Superior temporal gyrus (tissue), 1 donor: ENCODE data around the gene TNFRSF14.

Experiments
- DNase-seq: peaks from one replicate; pipeline ENCODE4 v3.0.0-alpha.2; 2016; ENCODE audit errors: extremely low spot score

Gene TNFRSF14

DNA sequence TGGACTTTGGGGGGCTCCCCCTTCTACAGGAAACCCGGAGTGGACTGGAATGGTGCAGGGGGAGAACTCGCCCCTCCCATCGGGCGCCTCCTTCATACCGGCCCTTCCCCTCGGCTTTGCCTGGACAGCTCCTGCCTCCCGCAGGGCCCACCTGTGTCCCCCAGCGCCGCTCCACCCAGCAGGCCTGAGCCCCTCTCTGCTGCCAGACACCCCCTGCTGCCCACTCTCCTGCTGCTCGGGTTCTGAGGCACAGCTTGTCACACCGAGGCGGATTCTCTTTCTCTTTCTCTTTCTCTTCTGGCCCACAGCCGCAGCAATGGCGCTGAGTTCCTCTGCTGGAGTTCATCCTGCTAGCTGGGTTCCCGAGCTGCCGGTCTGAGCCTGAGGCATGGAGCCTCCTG, at the start of gene TNFRSF14:
TSS of gene TNFRSF14 (plus strand) at position 95 of the 401 bp plus-strand sequence. CDS start at position 389, 294 bp downstream.
- no peak for DNase-seq

GRCh38 chr1:2506901-2507565, 49.1 kb upstream of the TNFRSF14 start:
- DNase-seq: no peak

DNA sequence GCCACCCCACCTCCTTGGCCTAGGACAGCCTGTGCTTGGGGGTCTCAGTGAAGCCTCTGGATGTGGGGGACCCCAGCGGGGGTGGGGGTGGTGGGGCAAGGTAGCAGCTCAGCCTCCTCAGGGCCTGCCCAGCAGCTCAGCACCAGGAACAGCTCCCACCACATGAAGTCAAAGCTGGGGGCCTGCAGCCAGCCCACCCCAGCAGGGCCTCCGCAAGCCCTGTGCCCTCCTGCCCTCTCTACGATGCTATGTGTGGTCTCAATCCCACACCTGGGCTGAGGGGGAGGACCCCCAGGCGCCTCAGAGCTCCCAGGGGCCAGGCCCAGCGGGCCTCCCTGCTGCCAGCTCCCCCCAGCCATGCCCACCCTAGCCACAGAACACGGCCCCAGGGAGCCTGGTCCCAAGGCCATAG, 48.4 kb upstream of the TNFRSF14 start:
- no peak for DNase-seq

DNA sequence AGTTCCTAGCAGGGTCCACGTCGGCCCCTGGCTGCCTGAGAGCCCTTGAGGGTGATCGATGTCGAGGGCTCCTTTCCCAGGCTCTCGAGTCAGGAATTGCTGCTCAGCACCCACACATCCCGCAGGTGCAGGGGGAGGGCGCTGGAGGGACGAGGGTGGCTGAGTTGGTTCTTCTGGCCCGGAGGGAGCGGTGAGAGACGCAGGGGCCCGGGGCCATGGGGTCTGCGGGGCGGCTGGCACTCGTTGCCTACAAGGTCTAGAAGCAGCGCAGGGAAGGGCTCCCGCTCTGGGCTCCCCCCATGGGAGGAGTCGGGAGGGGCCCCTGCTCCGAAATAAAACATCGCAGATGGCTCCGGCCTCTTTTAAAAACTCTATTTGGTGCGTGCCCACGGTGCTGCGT, 48.0 kb upstream of the TNFRSF14 start:
- DNase-seq: no peak

GRCh38 chr1:2508751-2509150, 47.4 kb upstream of the TNFRSF14 start:
- DNase-seq: no peak

DNA sequence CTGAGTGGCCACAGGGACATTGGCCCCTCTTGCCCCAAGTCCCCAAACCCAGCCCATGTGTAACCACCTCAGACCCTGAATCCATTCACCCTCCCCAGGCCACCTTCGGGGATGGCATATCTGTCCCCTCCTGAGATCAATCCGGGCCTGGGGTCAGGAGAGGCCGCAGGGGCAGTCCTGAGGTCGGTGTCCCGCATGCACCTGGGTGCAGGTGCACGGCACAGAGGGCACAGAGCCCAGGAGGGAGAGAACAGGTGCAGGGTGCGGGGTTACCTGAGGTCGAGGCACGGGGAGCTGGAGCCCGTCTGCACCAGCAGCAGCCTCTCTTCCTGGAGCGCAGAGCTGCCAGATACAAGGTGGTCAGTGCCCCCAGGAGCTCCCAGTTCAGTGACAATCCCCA, 46.6 kb upstream of the TNFRSF14 start:
- no peak for DNase-seq

DNA sequence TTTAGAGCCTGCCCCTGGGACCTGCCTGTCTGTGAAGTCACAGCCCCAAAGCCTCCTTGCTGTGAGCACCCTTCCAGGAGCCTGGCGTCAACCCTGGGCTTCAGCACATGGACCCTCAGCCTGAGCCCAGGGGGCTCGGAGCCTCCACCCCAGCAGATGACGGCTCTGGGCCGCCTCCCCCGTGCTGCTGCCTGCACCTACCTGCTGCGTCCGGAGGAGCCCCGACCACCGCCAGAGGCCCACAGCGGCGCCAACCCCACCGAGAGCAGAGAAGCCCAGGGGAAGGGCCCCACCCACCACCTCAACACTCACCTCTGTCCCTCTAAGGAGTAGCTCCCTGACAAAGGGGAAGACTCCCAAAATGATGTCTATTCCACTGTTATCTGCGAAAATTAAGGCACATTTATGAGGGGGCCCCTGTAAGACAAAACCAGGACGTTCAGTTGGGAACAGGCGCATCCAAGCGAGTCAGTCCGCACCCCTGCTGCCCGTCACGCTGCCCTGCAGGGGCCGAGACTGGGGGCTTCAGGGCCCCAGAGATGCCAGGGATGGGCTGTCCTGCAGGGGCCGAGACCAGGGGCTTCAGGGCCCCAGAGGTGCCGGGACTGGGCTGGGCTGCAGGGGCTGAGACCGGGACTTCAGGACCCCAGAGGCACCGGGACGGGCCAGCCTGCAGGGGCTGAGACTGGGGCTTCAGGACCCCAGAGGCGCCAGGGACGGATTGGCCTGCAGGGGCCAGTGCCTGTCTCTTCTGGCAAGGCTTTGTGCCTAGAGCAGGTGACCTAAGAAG, 45.6 kb upstream of the TNFRSF14 start:
- DNase-seq: no peak

- no peak for DNase-seq
Measured at GRCh38 chr1:2512862-2513421, 43.2 kb upstream of the TNFRSF14 start.

DNA sequence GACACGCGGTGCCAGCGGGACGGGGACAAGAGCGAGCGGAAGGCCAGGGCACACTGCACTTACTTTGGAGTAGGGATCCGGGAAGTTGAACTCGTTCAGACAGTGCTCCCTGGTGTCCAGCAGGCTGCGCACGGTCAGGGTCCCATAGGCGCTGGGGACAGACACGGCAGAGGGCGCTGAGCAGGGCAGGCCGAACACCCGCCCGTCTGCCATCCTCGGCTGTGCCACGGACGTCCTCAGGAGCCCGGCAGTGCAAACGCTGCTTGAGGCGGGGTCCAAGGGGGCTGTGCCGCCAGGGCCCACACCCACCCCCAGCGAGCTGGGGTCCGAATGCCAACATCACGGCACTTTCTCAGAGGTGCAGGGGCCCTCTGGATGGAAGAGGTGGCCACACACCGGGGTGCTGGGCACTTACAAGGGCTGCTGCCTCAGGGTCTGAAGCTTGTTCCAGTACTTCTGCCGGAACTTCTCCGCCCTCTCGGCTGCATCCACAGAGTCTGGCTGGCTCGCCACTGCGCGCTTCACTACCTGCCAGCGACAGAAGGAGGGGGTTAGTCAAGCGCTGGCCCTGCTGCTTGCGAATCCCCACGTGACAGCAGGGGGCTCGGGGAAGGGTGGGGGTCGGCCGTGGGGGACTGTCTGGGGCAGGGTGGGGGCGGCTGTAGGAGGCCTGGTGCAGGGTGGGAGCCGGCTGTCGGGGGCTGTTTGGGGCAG, 42.1 kb upstream of the TNFRSF14 start:
- no peak for DNase-seq

- DNase-seq: no peak
Measured at GRCh38 chr1:2514863-2515762, 41.1 kb upstream of the TNFRSF14 start.

GRCh38 chr1:2515763-2516080, 40.4 kb upstream of the TNFRSF14 start:
- no peak for DNase-seq

DNA sequence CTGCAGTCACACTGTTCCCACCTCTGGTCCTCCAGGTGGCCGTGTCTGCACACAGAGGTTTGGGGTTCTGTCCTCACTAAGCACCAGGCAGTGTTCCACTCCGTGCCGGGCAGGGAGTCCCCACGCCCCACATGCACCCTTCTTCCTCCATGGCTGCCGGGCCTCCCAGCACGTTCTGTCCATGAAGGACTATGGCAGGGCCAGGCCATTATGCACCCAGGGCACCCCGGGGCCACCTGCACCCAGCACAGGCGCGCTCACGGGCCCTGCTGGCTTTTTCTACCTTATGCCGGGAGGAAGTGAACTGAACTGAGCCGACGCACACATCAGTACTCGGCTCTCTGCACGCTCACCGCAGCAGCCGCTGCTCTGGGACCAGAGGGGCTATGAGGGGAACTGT, 40.0 kb upstream of the TNFRSF14 start:
- no peak for DNase-seq

DNA sequence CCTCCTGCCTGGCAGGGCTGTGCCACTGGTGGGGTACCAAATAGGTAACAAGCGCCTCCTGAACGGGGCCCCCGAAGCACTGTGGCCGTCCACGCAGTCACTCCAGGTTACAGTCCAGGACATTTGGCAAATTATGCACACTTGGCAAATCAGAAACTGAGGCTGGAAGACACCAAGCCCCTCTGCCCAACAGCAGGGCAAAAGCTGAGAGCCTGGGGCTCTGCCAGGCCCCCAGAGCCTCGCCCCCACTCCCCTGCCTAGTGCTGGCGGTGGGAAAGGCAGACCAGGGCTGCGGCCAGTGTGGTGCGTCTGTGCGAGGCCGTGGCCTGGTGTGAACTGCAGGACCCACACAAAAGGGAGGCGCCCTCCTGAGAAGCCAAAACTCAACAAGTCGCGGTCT, 39.2 kb upstream of the TNFRSF14 start:
- no peak for DNase-seq

DNA sequence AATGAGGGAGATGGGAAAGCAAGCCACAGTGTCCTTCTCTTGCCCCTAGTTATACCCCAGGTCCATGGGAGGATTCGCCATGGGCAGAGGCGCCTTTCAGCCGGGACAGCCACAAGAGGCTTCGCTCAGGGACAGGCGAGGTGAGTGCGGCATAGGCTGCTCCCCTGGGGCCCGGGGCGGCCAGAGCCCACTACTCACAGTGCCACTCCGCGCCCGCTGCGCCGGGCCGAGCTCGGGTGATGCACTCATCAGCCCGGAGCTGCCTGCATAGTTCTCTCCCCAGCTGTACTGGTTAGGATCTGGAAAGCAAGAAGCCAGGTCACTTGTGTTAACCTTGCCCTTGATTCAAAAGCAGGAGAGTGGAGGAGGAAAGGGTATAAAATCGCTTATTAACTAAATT, 38.2 kb upstream of the TNFRSF14 start:
- no peak for DNase-seq

GRCh38 chr1:2518528-2518927, 37.6 kb upstream of the TNFRSF14 start:
- no peak for DNase-seq

DNA sequence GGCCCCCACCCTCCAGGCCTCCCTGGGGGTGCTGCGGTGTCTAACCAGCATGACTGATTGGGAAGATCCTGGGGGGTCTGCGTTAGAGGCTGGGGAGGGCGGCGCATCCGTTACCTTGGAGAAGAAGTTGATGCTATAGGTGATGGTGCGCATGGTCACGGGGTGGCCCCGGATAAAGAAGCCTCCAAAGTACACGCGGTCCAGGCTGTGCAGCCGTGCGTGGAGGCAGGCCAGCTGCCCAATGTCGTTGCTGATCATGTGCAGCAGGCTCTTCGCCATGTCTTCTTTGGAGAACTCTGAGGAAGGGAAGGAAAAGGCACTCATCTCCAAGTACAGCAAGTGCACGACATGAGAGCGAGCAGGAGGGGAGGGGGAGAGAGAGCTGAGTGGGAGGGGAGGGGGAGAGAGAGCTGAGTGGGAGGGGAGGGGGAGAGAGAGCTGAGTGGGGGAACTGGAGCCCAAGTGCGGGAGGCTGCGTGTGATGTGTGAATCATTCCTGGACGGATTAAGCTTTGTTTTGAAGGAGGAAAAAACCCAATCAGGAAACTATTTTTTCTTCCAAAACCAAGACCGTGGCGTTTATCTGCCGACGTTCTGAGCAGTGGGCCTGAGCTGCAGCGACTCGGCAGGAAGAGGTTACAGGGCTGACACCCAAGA, 37.0 kb upstream of the TNFRSF14 start:
- no peak for DNase-seq

GRCh38 chr1:2519729-2520128, 36.4 kb upstream of the TNFRSF14 start:
- no peak for DNase-seq

GRCh38 chr1:2520206-2520605, 36.0 kb upstream of the TNFRSF14 start:
- no peak for DNase-seq

GRCh38 chr1:2520806-2521205, 35.4 kb upstream of the TNFRSF14 start:
- DNase-seq: no peak

- no peak for DNase-seq
Measured at GRCh38 chr1:2522230-2522629, 33.9 kb upstream of the TNFRSF14 start.
